ENCODE measurements around the gene EDAR.

GRCh38 chr2:108934583-108935245 is 54.3 kb downstream of the EDAR start:
- TF ChIP-seq, protein P1, sequence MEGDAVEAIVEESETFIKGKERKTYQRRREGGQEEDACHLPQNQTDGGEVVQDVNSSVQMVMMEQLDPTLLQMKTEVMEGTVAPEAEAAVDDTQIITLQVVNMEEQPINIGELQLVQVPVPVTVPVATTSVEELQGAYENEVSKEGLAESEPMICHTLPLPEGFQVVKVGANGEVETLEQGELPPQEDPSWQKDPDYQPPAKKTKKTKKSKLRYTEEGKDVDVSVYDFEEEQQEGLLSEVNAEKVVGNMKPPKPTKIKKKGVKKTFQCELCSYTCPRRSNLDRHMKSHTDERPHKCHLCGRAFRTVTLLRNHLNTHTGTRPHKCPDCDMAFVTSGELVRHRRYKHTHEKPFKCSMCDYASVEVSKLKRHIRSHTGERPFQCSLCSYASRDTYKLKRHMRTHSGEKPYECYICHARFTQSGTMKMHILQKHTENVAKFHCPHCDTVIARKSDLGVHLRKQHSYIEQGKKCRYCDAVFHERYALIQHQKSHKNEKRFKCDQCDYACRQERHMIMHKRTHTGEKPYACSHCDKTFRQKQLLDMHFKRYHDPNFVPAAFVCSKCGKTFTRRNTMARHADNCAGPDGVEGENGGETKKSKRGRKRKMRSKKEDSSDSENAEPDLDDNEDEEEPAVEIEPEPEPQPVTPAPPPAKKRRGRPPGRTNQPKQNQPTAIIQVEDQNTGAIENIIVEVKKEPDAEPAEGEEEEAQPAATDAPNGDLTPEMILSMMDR (IDR thresholded peaks at IDR 0.05), result no peak
- TF ChIP-seq EP300 (IDR thresholded peaks at IDR 0.05; ENCODE audit: borderline replicate concordance in 1 of 2, low read depth in 1 of 2, low read length in 1 of 2), result no peak
- no peak for TF ChIP-seq EZH2phosphoT487 (IDR thresholded peaks at IDR 0.05; ENCODE audit: borderline replicate concordance, low read depth)
- TF ChIP-seq SMC3 (IDR thresholded peaks at IDR 0.05; ENCODE audit: low read depth, low read length), result no peak
- TF ChIP-seq TCF12 (IDR thresholded peaks at IDR 0.05), result no peak
- no peak for TF ChIP-seq REST (IDR thresholded peaks at IDR 0.05; ENCODE audit: low read depth, low read length)
- no peak for TF ChIP-seq YY1 (IDR thresholded peaks at IDR 0.05; ENCODE audit: low read depth)
